ENCODE results near the gene CACNA1H.
A peak's percentile ranks its signal among the peaks of the same experiment; 100 is the strongest.
"Not testable (repeated sequence)": the region's sequence is repeated elsewhere in the genome, so short reads cannot be mapped to it uniquely, and the experiment has no call there.

Gene CACNA1H

DNA sequence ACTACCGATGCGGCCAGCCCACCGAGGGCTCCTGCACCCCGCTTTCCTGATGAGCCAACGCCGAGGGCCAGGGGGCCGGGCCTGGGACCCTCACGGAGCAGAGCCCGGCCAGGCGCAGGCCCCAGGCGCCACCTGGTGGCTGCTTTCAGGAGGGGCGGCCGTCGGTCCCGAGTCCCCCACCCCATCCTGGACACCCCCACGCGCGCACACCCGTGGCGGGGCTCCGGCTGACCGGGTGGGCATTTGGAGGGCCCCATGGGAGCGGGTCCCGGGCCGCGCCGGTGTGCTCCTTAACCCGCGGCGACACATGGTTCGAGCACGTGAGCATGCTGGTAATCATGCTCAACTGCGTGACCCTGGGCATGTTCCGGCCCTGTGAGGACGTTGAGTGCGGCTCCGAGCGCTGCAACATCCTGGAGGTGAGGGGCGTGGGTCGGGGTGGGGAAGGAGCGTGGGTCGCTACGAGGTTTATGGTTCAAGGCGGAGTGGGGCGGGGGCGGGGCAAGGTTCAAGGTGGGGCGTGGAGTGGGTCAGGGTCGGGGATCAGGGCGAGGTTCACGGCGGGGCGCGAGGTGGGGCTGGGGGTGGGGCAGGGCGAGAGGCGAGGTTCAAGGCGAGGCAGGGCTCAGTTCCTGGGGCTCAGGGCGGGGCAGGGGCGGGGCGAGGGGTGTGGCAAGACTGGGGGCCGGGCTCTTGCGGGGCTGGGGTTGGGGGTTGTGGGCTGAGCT, 41.9 kb downstream of the CACNA1H start:
- DNase-seq: no peak

DNA sequence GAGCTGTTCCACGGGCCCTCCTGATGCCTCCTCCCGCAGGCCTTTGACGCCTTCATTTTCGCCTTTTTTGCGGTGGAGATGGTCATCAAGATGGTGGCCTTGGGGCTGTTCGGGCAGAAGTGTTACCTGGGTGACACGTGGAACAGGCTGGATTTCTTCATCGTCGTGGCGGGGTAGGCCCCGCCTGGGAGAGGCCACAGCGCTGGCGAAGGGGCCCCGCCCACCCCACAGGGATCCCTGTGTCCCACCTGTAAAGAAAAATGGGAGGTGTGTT, 42.4 kb downstream of the CACNA1H start:
- no peak for DNase-seq

DNA sequence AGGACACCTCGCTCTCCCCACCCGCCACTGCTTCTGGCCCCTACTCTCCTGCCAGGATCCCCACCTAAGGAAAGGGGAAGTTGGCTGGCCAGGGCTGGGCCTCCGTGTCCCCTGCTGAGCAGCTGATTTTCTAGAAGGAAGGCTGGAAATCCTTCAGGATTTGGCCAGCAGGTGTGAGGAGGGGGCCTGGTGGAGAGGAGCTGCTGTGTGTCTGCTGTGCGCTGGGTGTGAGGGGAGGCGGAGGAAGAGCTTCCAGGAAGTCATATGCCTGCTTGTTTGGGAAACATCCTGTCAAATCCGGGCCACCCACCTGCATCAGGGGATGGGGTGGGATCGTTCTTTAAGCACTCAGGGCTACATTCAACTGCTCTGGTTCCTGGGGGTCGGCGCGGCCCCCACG, 43.6 kb downstream of the CACNA1H start:
- DNase-seq: peak; percentile 19

DNA sequence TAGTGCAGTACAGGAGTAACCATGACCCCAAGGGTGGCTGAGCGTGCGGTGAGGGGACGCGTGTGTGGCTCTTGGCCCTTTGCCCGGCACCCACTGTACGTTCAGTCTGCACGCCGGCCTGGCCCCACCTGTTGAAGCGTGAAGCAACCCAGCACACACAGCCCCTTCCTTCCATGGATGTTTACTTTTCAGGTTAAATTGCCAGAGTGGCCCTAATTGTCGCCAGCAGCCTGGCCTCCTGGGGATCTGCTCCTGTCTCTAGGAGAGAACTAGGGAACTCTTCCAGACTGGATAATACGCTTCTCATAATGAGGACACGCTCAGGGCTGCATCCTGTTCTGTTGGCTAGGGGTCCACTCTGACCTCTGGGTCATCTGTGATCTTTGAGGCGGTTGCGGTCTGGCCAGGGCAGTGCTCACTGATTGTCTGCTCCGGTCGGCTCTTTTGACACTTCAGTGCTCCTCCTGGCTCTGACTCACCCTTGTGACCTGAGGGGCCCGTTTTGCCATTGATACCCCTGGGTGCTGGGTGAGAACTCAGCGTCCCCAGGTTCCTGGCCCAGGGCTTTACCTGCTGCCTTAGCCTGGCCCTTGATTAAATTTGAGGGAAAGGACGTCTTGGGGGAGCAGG, 44.4 kb downstream of the CACNA1H start:
- peak; percentile 88 for DNase-seq

DNA sequence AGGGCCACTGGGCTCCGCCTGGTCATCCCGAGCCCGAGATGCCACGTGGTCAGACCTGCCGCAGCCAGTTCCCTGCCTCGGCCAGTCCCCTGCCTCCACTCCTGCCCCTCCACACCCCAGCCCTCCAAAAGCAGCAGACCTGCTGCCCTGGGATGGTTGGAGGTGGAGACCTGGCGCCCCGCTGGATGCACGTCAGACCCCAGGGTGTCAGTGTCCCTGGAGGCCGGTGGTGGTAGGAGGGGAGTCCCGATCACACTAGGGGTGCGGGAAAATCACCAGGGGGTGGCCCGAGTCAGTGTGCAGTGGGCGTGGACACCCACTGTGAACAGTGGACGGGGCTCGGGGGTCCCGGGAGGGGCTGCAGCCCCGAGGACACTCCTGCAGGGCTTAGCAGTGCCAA, 45.3 kb downstream of the CACNA1H start:
- DNase-seq: no peak

DNA sequence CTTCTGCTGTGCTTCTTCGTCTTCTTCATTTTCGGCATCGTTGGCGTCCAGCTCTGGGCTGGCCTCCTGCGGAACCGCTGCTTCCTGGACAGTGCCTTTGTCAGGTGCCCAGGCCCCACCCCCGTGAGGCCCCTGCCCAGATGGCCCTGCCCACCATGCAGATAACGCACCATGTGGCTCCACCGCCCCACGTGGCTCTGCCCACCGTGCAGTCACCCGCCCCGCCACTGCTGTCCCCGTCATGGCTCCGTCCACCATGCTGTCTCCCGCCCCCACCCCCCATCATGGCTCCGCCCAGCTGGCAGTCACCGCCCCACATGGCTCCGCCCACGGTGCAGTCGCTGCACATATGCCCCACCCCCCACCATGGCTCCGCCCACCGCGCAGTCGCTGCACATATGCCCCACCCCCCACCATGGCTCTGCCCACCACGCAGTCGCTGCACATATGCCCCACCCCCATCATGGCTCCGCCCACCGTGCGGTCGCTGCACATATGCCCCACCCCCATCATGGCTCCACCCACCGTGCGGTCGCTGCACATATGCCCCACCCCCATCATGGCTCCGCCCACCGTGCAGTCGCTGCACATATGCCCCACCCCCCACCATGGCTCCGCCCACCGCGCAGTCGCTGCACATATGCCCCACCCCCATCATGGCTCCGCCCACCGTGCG, 45.9 kb downstream of the CACNA1H start:
- not testable (repeated sequence) for DNase-seq

DNA sequence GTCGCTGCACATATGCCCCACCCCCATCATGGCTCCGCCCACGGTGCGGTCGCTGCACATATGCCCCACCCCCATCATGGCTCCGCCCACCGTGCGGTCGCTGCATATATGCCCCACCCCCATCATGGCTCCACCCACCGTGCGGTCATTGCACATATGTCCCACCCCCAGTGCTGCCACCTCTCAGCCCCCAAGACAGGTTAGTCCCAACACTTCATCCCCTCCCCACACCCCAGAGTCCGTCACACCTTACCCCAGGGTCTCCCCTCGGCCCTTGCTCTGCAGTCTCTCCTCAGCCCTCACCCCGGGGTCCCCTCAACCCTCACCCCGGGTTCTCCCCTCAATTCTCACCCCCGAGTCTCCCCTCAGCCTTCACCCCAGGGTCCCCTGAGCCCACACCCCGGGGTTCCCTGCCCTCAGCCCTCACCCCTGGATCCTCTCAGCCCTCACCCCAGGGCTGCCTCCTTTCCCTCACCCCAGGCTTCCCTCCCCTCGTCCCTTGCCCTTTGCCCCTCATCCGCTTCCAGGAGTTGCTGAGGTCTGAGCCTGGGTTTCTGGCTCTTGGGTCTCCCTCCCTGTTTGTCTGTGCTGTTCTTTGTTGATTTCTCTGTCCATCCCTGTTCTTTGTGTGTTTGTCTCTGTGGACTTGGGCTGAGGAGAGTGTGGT, 46.6 kb downstream of the CACNA1H start:
- DNase-seq: no peak

DNA sequence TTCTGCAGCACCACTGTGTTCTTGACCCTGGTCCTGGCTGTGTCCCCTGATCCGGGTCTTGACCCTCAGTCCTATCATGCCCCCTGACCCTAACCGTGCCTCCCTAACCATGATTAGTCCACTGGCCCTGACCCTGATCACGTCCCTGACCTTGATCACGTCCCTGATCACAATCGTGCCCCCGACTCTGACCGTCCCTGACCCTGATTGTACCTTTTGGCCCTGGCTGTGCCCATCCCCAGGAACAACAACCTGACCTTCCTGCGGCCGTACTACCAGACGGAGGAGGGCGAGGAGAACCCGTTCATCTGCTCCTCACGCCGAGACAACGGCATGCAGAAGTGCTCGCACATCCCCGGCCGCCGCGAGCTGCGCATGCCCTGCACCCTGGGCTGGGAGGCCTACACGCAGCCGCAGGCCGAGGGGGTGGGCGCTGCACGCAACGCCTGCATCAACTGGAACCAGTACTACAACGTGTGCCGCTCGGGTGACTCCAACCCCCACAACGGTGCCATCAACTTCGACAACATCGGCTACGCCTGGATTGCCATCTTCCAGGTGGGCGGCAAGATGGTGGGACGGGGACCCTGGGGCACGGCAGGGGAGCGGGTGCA, 47.2 kb downstream of the CACNA1H start:
- DNase-seq: no peak

DNA sequence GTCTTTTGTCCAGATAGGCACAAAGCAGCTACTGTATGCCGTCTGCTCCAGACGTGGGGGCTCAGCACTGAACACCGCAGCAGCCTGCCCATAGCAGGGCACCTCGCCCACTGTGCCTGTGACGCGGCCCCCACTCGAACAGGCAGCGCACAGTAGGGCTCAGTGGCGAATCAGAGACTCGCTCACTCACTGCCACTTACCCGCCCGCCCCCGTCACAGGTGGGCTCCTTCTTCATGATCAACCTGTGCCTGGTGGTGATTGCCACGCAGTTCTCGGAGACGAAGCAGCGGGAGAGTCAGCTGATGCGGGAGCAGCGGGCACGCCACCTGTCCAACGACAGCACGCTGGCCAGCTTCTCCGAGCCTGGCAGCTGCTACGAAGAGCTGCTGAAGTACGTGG, 48.5 kb downstream of the CACNA1H start:
- DNase-seq: no peak

DNA sequence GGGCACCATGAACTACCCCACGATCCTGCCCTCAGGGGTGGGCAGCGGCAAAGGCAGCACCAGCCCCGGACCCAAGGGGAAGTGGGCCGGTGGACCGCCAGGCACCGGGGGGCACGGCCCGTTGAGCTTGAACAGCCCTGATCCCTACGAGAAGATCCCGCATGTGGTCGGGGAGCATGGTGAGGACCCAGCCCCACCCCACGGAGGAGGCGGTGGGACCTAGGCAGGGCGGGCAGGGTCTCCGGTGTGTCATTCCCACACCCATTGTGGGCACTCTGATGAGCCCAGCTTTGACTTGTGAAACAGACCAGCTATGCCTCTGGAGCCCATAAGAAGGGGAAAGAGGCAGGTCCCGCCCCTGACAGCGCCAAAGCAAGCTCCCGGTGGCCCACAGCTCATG, 49.4 kb downstream of the CACNA1H start:
- no peak for DNase-seq

DNA sequence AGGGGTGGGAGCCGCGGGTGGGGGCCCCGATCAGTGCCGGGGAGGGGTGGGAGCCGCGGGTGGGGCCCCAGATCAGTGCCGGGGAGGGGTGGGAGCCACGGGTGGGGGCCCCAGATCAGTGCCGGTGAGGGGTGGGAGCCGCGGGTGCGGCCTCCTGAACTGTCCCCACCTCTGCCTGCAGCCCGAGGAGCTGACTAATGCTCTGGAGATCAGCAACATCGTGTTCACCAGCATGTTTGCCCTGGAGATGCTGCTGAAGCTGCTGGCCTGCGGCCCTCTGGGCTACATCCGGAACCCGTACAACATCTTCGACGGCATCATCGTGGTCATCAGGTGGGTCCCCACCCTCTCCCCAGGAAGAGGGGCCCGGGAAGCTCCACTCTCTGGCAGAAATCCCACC, 52.0 kb downstream of the CACNA1H start:
- no peak for DNase-seq

DNA sequence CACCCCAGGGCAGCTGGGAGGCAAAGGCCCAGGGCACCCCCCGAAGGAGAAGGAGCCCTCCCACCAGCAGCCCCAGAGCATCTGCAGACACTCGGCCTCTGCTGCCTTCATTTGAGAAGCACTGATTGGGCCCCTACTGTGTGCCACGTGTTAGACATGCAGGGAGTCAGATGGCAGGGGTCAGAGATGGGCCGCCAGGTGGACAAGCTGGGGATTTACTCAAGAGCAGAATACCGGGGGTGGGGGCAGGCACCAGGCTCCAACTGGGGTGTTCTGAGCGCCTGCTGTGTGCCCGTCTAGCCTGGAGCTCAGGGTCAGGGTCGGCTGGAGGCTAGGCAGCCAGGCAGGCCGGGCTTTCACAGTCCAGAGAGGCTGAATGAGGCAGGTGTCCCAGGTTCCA, 53.4 kb downstream of the CACNA1H start:
- no peak for DNase-seq

DNA sequence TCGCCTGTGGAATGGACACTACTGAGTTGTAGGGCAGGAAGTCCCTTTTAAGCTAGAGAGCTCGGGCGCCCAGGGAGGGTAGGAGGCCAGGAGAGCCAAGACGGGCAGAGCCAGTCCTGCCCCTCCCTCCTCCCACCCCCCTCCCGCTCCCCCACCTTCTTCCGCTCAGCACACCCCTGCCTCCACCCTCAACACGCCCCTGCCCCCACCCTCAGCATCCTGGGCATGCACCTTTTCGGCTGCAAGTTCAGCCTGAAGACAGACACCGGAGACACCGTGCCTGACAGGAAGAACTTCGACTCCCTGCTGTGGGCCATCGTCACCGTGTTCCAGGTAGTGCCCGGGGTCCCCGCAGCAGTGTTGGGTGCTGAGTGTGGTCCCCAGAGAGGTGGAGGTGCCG, 53.9 kb downstream of the CACNA1H start:
- DNase-seq: no peak

DNA sequence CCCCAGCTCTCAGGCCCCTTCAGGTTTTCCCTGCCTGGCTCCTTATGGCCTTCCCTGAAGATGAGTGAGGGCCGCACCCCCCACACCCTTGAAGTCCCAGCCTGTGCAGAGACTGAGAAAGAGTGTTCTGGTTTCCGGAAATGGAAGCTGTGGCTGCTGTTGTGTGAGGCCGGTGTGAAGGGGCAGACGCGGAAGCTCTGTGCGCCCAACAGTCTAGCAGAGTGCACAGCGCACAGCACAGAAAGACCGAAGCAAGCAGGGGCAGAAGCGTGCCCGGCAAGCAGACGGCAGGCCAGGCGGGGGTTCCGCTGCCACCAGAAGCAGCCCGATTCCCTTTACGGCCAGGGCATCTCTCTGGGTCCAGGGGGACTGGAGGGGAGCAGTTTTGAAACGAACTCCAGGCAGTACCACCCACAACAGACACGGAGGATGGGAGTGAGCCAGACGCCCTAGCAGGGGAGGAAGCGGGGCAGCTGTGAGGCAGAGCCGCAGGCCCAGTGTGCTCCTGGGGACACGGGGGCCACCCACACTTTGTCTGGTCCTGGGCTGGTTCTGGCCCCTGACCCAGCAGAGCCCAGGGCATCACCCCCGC, 55.4 kb downstream of the CACNA1H start:
- DNase-seq: no peak

DNA sequence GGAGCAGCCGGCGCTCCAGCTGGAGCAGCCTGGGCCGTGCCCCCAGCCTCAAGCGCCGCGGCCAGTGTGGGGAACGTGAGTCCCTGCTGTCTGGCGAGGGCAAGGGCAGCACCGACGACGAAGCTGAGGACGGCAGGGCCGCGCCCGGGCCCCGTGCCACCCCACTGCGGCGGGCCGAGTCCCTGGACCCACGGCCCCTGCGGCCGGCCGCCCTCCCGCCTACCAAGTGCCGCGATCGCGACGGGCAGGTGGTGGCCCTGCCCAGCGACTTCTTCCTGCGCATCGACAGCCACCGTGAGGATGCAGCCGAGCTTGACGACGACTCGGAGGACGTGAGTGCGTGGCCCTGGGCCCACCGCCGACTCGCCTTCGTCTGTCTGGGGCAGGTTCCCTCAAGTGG, 56.2 kb downstream of the CACNA1H start:
- DNase-seq: no peak

DNA sequence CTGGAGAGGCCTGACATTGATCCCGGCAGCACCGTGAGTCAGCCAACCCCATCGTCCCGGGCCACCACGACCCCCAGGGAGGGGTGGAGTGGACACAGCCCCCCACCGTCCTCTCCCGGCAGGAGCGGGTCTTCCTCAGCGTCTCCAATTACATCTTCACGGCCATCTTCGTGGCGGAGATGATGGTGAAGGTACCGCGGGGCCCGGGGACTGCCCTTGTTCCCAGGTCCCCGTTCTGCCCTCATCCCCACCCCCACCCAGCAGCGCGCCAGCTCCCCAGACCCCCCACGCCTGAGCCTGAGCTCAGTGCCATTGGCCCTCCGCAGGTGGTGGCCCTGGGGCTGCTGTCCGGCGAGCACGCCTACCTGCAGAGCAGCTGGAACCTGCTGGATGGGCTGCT, 57.6 kb downstream of the CACNA1H start:
- DNase-seq: no peak

DNA sequence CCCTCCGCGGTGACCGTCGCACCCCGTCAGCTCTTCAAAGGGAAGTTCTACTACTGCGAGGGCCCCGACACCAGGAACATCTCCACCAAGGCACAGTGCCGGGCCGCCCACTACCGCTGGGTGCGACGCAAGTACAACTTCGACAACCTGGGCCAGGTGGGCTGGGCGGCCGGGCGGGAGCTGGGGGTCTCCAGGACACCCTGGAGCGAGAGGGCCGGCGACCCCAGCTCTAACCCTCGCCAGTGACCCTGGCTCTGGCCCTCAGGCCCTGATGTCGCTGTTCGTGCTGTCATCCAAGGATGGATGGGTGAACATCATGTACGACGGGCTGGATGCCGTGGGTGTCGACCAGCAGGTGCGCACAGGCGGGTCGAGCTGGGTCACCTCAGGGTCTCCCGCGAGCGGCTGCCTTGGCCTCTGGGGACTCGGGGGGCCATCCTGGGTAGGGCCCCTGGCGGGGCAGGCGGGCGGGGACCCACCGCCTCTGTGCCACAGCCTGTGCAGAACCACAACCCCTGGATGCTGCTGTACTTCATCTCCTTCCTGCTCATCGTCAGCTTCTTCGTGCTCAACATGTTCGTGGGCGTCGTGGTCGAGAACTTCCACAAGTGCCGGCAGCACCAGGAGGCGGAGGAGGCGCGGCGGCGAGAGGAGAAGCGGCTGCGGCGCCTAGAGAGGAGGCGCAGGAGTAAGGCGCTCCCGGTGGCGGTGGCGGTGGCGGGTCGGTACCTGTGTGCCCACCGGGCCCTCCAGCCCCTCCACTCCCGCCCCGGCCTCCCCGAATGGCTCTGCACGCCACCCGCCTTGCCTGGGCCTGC, 58.8 kb downstream of the CACNA1H start:
- DNase-seq: no peak

DNA sequence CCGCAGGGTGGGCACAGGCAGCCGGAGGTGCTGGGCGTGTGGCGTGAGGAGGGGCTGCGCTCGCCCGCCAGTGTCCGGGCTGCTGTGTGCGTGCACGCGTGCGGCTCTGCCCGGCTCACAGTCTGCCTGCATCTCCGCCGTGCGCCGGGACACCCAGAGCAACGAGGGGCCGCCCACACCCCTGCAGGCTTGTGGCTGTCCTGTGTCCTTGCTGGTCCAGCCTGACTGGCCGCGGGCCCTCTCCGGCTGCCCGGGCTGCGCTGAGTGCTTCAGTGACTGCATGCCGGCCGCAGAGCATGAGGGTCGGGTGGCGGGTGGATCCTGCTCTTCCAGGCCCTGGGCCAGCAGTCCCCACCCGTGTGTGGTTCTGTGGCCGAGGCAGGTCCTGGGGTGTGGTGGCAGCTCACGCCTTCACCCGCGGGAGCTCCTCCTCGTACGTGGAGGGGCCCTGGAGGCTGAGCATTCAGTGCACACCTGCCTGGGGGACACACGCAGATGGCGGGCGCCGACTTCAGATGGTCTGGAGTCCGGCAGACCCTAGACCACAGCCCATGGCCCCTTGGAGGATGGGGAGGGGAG, 59.8 kb downstream of the CACNA1H start:
- no peak for DNase-seq

DNA sequence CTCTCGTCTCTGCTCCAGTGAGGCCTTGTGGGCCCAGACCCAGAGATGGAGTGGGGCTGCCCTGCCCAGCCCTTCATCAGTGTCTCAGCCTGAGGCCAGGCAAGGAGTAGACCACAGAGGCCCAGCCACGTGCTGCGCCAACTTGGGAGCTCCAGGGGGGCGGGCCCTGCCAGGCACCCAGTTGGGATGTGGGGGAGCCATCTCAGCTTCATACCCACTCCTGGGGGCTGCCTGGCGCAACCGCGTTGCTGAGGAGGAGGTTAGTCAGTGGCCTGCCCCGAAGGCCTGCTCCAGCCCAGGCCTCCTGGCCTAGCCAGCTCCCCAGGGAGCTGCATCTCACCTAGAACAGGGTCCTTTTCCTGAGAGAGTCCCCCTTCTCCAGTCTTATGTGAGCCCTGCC, 60.3 kb downstream of the CACNA1H start:
- DNase-seq: no peak

DNA sequence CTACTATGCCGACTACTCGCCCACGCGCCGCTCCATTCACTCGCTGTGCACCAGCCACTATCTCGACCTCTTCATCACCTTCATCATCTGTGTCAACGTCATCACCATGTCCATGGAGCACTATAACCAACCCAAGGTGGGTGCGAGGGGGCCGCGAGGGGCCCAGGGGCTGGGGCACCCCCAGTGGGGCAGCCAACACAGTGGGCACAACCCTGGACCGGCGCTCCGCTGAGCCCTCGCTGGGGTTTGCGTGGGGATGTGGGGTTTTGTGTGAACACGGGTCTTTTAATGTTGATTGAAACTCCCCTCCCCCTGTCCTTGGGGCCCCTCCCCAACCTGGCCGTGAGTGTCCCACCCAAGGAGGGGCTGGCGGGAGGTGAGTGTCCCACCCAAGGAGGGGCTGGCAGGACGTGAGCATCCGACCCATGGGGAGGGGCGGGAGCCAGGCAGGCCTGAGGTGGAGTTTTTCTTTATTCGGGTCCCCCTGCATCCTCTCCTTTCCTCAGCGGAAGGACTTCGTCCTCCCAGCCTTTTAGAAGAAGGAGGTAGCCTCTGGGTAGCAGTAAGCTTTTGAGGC, 61.0 kb downstream of the CACNA1H start:
- DNase-seq: no peak

DNA sequence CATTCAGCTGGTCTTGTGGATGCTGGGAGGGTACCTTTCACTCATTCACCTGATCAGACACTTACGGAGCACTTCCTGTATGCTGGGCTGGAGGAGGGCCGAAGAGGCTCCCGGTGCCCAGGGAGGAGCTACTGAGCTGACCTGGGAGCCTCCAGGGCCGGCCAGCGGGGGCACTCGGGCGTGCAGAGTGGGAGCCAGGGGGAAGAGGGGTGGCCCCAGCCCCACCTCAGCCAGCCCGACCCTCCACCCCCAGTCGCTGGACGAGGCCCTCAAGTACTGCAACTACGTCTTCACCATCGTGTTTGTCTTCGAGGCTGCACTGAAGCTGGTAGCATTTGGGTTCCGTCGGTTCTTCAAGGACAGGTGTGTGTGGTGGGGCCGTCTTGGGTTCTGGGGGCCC, 61.8 kb downstream of the CACNA1H start:
- DNase-seq: no peak

Measured in DMS153 (cell line).